PC-9 (cell line): ENCODE measurements around the gene NTM.

Experiments used
- EZH2 ChIP-seq: fragments of 200-600 bp; sonication (generic); IDR thresholded peaks from 2 replicates; pipeline ENCODE4 v1.8.0; 2017; ENCODE audit warnings: antibody characterized with exemption, low read depth
- TF ChIP-seq, protein P1 (sequence below): fragments of 200-600 bp; sonication (generic); conservative IDR thresholded peaks from 2 replicates; pipeline ENCODE4 v1.6.1; 2017; ENCODE audit warnings: mixed run types, antibody characterized with exemption, mild to moderate bottlenecking, moderate library complexity

DNA sequence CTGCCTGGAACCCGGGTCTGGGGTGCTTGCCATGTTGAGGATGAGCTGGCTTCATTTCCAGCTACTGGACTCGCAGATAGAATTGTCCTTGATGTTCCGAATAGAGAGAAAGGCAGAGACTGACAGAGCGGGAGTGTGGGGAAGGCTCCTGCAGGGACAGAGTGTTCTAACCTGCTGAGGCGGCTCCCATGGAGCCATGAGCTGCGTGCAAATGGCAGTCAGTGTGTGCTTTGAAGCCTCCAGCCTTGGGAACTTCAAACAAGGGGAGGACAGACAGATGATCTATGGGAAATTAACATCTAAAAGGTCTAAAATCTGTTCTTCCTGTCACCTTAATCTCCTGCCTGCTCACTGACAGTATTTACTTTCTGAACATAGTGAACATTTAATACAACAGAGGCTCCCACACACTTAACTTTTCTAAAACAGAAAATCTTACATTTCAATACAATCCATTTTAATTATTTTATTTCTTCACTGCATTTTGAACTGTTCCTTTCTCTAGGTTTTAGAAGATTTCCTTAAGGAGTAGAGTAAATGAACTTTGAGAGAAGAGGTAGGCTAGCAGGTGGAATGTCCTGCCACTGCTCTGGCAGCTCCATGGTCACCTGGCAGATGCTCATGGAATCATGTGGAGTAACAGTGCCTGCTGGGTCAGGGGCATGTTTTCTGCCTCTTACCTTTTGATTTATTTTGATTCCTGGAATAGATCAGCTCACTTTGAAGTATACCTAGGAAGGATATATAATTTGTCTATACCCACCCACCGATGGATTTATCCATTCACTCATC is 481.7 kb downstream of the NTM start:
- TF ChIP-seq, protein P1, sequence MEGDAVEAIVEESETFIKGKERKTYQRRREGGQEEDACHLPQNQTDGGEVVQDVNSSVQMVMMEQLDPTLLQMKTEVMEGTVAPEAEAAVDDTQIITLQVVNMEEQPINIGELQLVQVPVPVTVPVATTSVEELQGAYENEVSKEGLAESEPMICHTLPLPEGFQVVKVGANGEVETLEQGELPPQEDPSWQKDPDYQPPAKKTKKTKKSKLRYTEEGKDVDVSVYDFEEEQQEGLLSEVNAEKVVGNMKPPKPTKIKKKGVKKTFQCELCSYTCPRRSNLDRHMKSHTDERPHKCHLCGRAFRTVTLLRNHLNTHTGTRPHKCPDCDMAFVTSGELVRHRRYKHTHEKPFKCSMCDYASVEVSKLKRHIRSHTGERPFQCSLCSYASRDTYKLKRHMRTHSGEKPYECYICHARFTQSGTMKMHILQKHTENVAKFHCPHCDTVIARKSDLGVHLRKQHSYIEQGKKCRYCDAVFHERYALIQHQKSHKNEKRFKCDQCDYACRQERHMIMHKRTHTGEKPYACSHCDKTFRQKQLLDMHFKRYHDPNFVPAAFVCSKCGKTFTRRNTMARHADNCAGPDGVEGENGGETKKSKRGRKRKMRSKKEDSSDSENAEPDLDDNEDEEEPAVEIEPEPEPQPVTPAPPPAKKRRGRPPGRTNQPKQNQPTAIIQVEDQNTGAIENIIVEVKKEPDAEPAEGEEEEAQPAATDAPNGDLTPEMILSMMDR = no peak
- TF ChIP-seq EZH2 = no peak
